MM.1S (cell line): ENCODE measurements around the gene LMX1B.

Source experiments
- CTCF ChIP-seq: fragments of 300-600 bp; sonication (generic); IDR thresholded peaks from 2 replicates; pipeline ENCODE4 v1.5.1; 2016; ENCODE audit warnings: antibody characterized with exemption, low read length, mixed read lengths
- EZH2phosphoT487 ChIP-seq: fragments of 300-600 bp; sonication (generic); IDR thresholded peaks from 2 replicates; pipeline ENCODE4 v1.6.1; 2018; ENCODE audit warnings: antibody characterized with exemption, low read length

- TF ChIP-seq CTCF (no peak), EZH2phosphoT487 (no peak)
Observed at GRCh38 chr9:126625329-126626126, 11.8 kb downstream of the LMX1B start.
